Gastrocnemius medialis (tissue), 4 donors: ENCODE results near the gene TEKT5.

ENCODE experiments used
- CTCF ChIP-seq, 5 experiments: fragments of 450-650 bp in 3 of 5; fragments of 200-600 bp in 2 of 5; sonication (generic) in 2 of 5; IDR thresholded peaks in 4 of 5; conservative IDR thresholded peaks in 1 of 5; 1 replicate in 4 of 5; 2 replicates in 1 of 5; pipeline ENCODE4 v1.5.1; 2016 to 2019; ENCODE audit warnings: antibody characterized with exemption in 5 of 5, mild to moderate bottlenecking in 3 of 5, moderate library complexity in 3 of 5
- POLR2A ChIP-seq, 2 donors: fragments of 450-650 bp; IDR thresholded peaks; one replicate each; pipeline ENCODE4 v1.6.1; 2017; ENCODE audit warnings: antibody characterized with exemption in 2 of 2, mild to moderate bottlenecking in 2 of 2, moderate library complexity in 2 of 2

- TF ChIP-seq CTCF (IDR thresholded peaks at IDR 0.05 in 4 of 5, conservative IDR thresholded peaks at IDR 0.05 in 1 of 5) (no peak), POLR2A (IDR thresholded peaks at IDR 0.05) (no peak)
These were observed 28.4 kb downstream of the TEKT5 start for GRCh38 chr16:10666291-10666690.
